K562 (cell line): Measurements from ENCODE around the gene DHPS. TPM values are rescaled to one million over a fixed set of nuclear protein-coding genes. Genes with fewer than 3 reads are reported as not detected.

ENCODE experiments used
- ADNP ChIP-seq: fragments of 200-800 bp; sonication (Bioruptor generic); IDR thresholded peaks from 2 replicates; pipeline ENCODE4 v1.6.1; 2016; ENCODE audit warnings: missing genetic modification characterization, missing compliant biosample characterization
- CBX1 ChIP-seq: sonication (generic); IDR thresholded peaks from 2 replicates; pipeline ENCODE4 v1.6.1; 2016; ENCODE audit warnings: antibody characterized with exemption, low read depth, mild to moderate bottlenecking
- ELF1 ChIP-seq: fragments of 200-800 bp; sonication (Bioruptor generic); IDR thresholded peaks from 2 replicates; pipeline ENCODE4 v1.6.1; 2016; ENCODE audit warnings: missing genetic modification characterization, missing compliant biosample characterization
- MTA2 ChIP-seq: fragments of 450-650 bp; IDR thresholded peaks from 2 replicates; pipeline ENCODE4 v1.6.1; 2016; ENCODE audit warnings: low read depth
- NFIX ChIP-seq: fragments of 250-450 bp; sonication (Bioruptor Pico); IDR thresholded peaks from 2 replicates; pipeline ENCODE4 v1.4.0; 2020; ENCODE audit warnings: low read depth, mild to moderate bottlenecking, moderate library complexity
- SLC30A9 ChIP-seq: fragments of 250-450 bp; sonication (Bioruptor Pico); IDR thresholded peaks from 2 replicates; pipeline ENCODE4 v1.8.0; 2022; ENCODE audit warnings: mild to moderate bottlenecking, moderate library complexity
- SP1 ChIP-seq: sonication (generic); formaldehyde crosslinking; IDR thresholded peaks from 2 replicates; pipeline ENCODE4 v1.8.1; 2022; ENCODE audit warnings: mild to moderate bottlenecking, missing genetic modification reagents
- TSC22D4 ChIP-seq: fragments of 450-650 bp; IDR thresholded peaks from 2 replicates; pipeline ENCODE4 v1.6.1; 2016; ENCODE audit warnings: missing genetic modification characterization, missing biosample characterization, control low read depth
- ZBTB12 ChIP-seq: fragments of 250-450 bp; sonication (Bioruptor Pico); IDR thresholded peaks from 2 replicates; pipeline ENCODE4 v1.4.0; 2020
- ZNF444 ChIP-seq: fragments of 250-450 bp; sonication (Bioruptor Pico); IDR thresholded peaks from 2 replicates; pipeline ENCODE4 v1.4.0; 2020; ENCODE audit warnings: mild to moderate bottlenecking, moderate library complexity
- ZNF639 ChIP-seq, 2 experiments: fragments of 200-800 bp in 1 of 2; sonication (Bioruptor generic) in 1 of 2; sonication (generic) in 1 of 2; formaldehyde crosslinking in 1 of 2; IDR thresholded peaks in 1 of 2; conservative IDR thresholded peaks in 1 of 2; 2 replicates each; pipeline versions ENCODE4 v1.5.0 to v1.6.1; 2016 to 2020; ENCODE audit warnings: missing compliant biosample characterization in 1 of 2, missing genetic modification characterization in 1 of 2, missing genetic modification reagents in 1 of 2
- polyA plus RNA-seq, 8 experiments: library from polyadenylated mRNA; depleted of rRNA in 4 of 8; stranded (reverse) in 5 of 8; unstranded in 3 of 8; fragments of >200 nt; fragmentation: Nextera tagmentation in 2 of 8; fragmentation: Illumina TruSeq in 1 of 8; extraction: Ambion mirVana in 2 of 8; extraction: Trizol in 1 of 8; gene quantifications; 2 replicates each; pipeline versions ENCODE4 v1.2.1 to v1.2.3, GENCODE V29; 2011 to 2014; ENCODE audit warnings: inconsistent platforms in 1 of 8, missing spikeins in 1 of 8
- total RNA-seq, 7 experiments: library from RNA; depleted of rRNA in 6 of 7; stranded (reverse); fragments of >200 nt in 6 of 7; fragmentation: Illumina TruSeq in 2 of 7; extraction: Trizol in 2 of 7; gene quantifications; 2 replicates each; pipeline versions ENCODE4 v1.2.1 to v1.2.3, GENCODE V29; 2011 to 2021; ENCODE audit warnings: low replicate concordance in 1 of 7
- TF ChIP-seq, protein P1 (sequence below): fragments of 250-450 bp; sonication (Bioruptor Pico); IDR thresholded peaks from 2 replicates; pipeline ENCODE4 v1.5.0; 2022; ENCODE audit warnings: mild to moderate bottlenecking
- TF ChIP-seq, protein P2 (sequence below): sonication (generic); formaldehyde crosslinking; IDR thresholded peaks from 2 replicates; pipeline ENCODE4 v1.8.0; 2022; ENCODE audit warnings: mild to moderate bottlenecking, missing genetic modification reagents
- TF ChIP-seq, protein P3 (sequence below): fragments of 250-450 bp; sonication (Bioruptor Pico); IDR thresholded peaks from 2 replicates; pipeline ENCODE4 v1.5.1; 2021; ENCODE audit warnings: mild to moderate bottlenecking

DHPS gene
- total and polyA plus RNA-seq, 9 of the 15 experiments (the other 6 are each of a cell fraction or from before 2014, with no cell fraction given) = 47.1 to 110 (median 79.9) TPM

DNA sequence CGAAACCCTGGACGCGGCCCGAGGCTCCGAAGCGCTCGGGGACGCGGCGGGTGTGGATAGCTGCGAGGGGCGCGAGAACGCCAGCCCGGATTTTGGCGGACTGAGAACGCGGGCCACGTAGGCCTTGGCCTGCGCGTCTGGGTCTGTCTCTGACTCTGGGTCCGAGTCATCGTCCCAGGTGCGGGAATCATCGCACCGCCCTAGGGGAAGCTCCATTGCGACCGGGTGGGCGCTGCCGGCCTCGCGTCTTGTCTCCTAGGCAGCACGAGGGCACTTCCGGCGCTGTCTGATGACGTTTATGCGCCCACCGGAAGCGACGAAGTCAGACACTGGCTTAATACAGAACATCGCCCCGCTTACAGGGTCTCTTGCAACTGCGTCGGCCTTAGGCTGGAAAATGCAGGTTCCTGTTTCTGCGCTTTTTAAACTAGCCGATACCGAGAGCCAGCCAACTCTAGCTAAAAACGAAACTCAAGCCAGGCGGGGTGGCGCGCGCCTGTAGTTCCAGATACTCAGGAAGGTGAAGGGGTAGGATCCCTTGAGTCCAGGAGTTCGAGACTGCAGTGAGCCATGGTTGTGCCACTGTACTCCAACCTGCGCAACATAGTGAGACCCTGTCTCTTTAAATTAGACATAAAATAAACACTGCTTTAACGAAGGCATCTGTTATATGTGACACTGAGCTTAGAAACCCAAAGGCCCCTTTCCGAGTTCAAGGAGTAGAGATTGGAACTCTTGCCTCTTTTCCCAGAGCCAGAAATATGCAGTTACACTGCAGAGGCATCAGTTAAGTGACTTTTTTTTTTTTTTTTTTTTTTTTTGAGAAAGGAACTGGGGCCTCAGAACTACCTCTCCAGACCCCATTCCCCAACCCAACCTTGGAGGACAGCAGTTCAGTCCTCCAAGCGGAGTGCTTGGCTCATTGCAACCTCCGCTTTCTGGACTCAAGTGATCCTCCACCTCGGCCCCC is 15.0 kb upstream of the DHPS start, which contains the start of gene FBXW9 (continued):
- TF ChIP-seq, protein P1, sequence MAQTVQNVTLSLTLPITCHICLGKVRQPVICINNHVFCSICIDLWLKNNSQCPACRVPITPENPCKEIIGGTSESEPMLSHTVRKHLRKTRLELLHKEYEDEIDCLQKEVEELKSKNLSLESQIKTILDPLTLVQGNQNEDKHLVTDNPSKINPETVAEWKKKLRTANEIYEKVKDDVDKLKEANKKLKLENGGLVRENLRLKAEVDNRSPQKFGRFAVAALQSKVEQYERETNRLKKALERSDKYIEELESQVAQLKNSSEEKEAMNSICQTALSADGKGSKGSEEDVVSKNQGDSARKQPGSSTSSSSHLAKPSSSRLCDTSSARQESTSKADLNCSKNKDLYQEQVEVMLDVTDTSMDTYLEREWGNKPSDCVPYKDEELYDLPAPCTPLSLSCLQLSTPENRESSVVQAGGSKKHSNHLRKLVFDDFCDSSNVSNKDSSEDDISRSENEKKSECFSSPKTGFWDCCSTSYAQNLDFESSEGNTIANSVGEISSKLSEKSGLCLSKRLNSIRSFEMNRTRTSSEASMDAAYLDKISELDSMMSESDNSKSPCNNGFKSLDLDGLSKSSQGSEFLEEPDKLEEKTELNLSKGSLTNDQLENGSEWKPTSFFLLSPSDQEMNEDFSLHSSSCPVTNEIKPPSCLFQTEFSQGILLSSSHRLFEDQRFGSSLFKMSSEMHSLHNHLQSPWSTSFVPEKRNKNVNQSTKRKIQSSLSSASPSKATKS = no peak
- TF ChIP-seq ADNP = peak; percentile 52; the same call in 1 of the 2 replicates
- no peak for TF ChIP-seq SLC30A9 (CRISPR knock-in tag)
- TF ChIP-seq TSC22D4 (tag) = no peak
- 0 out of 2 replicates have a peak, but pooled peaks have one; percentile 53 for TF ChIP-seq SP1 (CRISPR knock-in tag)
- no peak for TF ChIP-seq NFIX (CRISPR knock-in tag)
- TF ChIP-seq MTA2 = no peak
- 0 out of 4 replicates have a peak, but pooled peaks of 1 of the 2 experiments have one; percentile 41 for TF ChIP-seq ZNF639 (CRISPR knock-in tag; conservative IDR thresholded peaks at IDR 0.05 in 1 of 2, IDR thresholded peaks at IDR 0.05 in 1 of 2)
- TF ChIP-seq ELF1 (tag) = peak; percentile 78
- no peak for TF ChIP-seq CBX1
- no peak for TF ChIP-seq ZNF444
- TF ChIP-seq ZBTB12 = peak; percentile 94
- TF ChIP-seq, protein P2, sequence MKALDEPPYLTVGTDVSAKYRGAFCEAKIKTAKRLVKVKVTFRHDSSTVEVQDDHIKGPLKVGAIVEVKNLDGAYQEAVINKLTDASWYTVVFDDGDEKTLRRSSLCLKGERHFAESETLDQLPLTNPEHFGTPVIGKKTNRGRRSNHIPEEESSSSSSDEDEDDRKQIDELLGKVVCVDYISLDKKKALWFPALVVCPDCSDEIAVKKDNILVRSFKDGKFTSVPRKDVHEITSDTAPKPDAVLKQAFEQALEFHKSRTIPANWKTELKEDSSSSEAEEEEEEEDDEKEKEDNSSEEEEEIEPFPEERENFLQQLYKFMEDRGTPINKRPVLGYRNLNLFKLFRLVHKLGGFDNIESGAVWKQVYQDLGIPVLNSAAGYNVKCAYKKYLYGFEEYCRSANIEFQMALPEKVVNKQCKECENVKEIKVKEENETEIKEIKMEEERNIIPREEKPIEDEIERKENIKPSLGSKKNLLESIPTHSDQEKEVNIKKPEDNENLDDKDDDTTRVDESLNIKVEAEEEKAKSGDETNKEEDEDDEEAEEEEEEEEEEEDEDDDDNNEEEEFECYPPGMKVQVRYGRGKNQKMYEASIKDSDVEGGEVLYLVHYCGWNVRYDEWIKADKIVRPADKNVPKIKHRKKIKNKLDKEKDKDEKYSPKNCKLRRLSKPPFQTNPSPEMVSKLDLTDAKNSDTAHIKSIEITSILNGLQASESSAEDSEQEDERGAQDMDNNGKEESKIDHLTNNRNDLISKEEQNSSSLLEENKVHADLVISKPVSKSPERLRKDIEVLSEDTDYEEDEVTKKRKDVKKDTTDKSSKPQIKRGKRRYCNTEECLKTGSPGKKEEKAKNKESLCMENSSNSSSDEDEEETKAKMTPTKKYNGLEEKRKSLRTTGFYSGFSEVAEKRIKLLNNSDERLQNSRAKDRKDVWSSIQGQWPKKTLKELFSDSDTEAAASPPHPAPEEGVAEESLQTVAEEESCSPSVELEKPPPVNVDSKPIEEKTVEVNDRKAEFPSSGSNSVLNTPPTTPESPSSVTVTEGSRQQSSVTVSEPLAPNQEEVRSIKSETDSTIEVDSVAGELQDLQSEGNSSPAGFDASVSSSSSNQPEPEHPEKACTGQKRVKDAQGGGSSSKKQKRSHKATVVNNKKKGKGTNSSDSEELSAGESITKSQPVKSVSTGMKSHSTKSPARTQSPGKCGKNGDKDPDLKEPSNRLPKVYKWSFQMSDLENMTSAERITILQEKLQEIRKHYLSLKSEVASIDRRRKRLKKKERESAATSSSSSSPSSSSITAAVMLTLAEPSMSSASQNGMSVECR (CRISPR knock-in tag) = peak; percentile 98
- TF ChIP-seq, protein P3, sequence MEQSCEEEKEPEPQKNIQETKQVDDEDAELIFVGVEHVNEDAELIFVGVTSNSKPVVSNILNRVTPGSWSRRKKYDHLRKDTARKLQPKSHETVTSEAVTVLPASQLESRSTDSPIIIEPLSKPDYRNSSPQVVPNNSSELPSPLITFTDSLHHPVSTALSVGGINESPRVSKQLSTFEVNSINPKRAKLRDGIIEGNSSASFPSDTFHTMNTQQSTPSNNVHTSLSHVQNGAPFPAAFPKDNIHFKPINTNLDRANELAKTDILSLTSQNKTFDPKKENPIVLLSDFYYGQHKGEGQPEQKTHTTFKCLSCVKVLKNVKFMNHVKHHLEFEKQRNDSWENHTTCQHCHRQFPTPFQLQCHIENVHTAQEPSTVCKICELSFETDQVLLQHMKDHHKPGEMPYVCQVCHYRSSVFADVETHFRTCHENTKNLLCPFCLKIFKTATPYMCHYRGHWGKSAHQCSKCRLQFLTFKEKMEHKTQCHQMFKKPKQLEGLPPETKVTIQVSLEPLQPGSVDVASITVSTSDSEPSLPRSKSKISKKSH (CRISPR knock-in tag) = no peak
